Ammon's horn (tissue), 1 donor: ENCODE data around the gene C11orf91.
"Not testable (repeated sequence)": the region's sequence is repeated elsewhere in the genome, so short reads cannot be mapped to it uniquely, and the experiment has no call there.

ENCODE experiments used
- DNase-seq: peaks from one replicate; pipeline ENCODE4 v3.0.0-alpha.2; 2016; ENCODE audit warnings: low spot score

The C11orf91 gene

GRCh38 chr11:33700502-33701271, at the start of gene C11orf91:
Gene C11orf91, minus strand, starts transcription at chr11:33700826. Its CDS starts 86 bp downstream, at chr11:33700740.
- peak; percentile 96 for DNase-seq

- DNase-seq: no peak
Measured at GRCh38 chr11:33747979-33748378, 47.4 kb upstream of the C11orf91 start.

GRCh38 chr11:33743291-33743690, 42.7 kb upstream of the C11orf91 start:
- DNase-seq: no peak

GRCh38 chr11:33742249-33742851, 41.7 kb upstream of the C11orf91 start:
- no peak for DNase-seq

GRCh38 chr11:33741806-33742205, 41.2 kb upstream of the C11orf91 start:
- no peak for DNase-seq

GRCh38 chr11:33737362-33737821, 36.8 kb upstream of the C11orf91 start:
- DNase-seq: no peak

DNA sequence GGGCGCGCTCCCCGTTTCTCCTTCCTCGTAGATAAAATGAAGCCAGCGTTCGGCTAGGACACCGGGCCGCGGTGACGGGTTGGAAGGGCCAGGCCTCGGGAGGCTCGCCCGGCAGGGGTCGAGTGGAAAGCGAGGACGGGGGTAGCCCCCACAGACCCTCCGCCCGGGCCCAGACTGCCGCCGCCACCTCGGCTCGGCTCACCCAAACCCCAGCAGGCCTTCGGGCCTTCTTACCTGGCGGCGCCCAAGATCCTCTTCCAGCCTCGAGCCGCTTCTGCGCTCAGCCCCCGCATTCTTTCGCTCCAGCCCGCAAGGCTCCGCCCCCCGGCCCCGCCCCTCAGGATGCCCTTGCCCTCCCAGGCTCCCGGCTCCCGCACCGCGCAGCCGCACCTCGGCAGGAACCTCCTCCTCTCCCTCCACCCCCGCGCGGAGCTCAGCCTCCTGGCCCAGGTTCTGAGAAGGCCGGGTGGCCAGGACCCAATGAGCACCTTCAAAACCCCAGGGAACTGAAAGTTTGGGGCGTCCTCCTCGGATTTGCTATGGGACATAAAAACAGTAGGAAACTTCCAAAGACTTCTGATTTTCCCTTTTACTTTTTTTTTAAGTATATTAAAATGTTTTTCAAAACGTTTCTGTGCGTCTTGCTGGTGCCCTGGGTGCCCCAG, 35.7 kb upstream of the C11orf91 start, which contains the start of gene CD59:
Gene CD59 (minus strand): TSS at position 276 of the 665 bp plus-strand sequence. CDS start 13,978 bp downstream, outside the sequence.
- peak; percentile 94 for DNase-seq

DNA sequence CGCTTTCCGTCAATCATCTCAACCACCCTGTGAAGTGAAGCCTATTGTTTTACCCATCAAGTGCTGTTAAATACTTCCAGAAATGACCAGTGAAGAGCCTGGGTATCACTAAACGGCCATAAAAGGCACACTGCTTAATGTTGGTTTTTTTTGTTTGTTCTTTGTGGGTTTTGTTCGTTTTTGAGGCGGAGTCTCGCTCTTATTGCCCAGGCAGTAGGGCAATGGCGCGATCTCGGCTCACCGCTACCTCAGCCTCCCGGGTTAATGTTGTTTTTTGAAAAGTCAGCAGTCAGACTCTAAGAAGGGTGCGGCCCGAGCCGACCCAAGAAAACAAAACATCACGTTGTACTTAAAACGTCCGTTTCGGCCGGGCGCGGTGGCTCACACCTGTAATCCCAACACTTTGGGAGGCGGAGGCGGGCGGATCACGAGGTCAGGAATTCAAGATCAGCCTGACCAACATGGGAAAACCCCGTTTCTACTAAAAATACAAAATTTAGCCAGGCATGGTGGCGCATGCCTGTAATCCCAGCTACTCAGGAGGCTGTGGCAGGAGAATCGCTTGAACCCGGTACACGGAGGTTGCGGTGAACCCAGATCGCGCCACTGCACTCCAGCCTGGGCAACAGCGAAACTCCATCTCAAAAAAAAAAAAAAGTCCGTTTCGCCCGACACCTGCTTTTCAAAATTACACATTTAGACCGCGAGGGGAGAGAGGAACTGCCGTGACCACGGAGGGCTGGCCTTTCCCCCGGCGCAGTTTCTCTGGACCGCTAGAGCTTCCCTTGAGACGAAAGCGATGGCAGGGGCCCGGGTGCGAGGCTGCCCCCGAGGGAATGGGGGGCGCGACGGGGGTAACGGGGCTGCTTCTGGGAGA, 34.9 kb upstream of the C11orf91 start:
- no peak for DNase-seq

GRCh38 chr11:33734441-33735270, 34.0 kb upstream of the C11orf91 start:
- peak; percentile 42 for DNase-seq

DNA sequence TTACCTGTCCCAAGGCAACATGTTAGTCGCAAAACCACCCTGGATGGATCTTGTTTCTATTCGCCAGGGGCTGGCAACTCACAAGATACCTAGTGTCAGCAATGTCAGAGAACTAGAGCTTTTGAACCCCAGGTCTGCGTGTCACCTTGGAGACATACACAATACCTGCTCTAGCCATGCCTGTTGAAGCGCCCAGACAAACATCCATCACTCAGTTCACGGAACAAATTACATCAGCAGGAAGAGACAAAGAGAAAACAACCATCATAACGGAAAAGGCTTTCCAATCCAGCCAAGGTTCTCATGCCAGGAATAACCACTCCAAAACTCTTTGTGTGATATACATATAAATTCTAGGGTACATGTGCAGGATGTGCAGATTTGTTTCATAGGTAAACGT, 33.4 kb upstream of the C11orf91 start:
- DNase-seq: no peak

DNA sequence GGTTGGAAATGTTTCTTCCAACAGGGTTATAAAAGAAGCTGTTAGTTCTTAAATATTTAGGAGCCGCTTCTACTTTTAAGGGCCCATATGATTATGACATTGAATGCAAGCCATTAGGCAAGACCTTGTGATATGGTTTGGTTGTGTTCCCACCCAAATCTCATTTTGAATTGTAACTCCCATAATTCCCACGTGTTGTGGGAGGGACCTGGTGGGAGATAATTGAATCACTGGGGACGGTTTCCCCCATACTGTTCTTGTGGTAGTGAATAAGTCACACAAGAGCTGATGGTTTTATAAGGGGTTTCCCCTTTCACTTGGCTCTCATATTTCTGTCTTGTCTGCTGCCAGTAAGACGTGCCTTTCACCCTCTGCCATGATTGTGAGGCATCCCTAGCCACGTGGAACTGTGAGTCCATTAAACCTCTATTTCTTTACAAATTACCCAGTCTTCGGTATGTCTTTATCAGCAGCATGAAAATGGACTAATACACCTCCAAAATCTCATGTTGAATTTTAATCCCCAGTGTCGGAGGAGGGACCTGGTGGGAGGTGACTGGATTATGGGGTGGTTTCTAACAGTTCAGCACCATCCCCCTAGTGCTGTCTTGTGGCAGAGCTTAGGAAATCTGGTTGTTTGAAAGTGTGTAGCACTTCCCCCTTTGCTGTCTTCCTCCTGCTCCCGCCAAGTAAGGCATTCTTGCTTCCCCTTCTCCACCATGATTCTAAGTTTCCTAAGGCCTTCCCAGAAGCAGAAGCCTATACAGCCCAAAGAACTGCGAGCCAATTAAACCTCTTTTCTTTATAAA, 31.3 kb upstream of the C11orf91 start:
- DNase-seq: peak; percentile 67

DNA sequence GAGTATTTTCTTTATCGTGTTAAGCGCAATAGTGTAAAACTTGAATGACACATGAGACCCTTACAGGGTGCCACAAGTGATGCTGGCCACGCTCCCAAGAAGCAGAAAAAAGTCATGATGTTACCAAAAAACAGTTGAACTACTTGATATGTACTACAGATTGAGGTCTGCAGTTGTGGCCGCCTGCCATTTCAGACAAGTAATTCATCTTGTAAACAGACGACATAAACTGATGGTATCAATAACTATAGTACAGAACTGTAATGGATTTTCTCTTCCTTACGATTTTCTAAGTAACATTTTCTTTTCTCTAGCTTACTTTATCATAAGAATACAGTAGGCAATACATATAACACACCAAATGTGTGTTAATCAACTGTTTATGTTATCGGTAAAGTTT, 30.1 kb upstream of the C11orf91 start:
- no peak for DNase-seq

DNA sequence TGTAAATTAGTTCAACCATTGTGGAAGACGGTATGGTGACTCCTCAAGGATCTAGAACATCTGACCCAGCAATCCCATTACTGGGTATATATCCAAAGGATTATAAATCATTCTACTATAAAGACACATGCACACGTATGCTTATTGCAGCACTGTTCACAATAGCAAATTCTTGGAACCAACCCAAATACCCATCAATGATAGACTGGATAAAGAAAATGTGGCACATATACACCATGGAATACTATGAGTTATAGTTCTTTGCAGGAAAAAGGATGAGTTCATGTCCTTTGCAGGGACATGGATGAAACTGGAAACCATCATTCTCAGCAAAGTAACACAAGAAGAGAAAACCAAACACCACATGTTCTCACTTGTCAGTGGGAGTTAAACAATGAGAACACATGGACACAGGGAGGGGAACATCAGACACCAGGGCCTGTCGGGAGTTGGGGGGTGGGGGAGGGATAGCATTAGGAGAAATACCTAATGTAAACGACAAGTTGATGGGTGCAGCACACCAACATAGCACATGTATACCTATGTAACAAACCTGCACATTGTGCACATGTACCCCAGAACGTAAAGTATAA, 28.5 kb upstream of the C11orf91 start:
- not testable (repeated sequence) for DNase-seq

GRCh38 chr11:33727539-33727938, 26.9 kb upstream of the C11orf91 start:
- not testable (repeated sequence) for DNase-seq

GRCh38 chr11:33725496-33725895, 24.9 kb upstream of the C11orf91 start:
- no peak for DNase-seq

DNA sequence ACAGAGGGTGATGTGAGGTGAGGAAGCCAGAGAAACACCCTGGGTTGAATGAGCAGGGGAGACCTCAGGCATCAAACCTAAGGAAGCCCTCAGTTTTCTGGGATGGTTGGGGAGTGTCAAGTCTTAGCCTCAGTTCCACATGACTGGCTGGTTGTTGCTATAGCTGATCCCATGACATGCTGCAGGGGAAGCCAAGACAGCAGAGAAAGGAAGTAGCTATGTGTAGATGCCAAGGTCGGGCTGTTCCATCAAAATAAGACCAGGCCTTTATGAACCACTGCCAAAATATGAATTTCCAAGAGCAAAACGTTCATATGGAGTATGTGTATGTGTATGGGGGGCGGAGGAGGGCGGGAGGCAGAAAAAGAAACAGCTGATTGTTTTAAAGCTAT, 24.0 kb upstream of the C11orf91 start:
- DNase-seq: peak; percentile 80

- DNase-seq: no peak
Measured at GRCh38 chr11:33723238-33723881, 22.7 kb upstream of the C11orf91 start.

DNA sequence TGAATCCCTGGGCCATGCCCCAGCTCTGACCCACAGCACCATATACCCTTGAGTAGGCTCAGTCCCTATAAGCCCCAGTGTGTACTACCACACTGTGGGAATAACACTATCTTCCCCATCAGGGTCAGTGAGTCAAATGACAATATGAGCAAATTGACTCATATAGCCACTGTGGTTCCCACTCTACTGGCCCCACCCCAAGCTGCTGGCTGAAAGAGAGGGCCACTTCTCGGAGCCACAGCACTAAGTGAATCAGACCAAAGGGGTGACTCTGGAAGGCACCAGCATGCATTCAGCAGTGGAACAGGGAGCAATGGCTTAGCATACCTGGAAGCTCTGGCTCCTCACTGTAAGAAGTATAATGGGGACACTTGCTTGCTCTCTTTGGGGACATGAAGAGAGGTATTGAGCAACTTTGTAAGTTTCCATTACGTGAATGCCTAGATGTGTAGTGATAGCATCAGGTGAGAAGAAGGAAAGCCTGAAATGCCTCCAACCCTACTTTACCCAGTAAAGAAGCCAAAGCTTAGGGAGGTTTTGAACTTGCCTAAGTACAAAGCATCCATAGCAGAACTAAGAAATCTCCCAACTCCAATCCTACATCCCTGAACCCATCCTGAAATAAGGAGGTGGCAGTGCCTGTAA, 22.1 kb upstream of the C11orf91 start:
- no peak for DNase-seq

GRCh38 chr11:33721984-33722383, 21.4 kb upstream of the C11orf91 start:
- DNase-seq: no peak
